NCI-H82 (cell line): ENCODE results near the gene MRPL19.
"Not testable (repeated sequence)": the region's sequence is repeated elsewhere in the genome, so short reads cannot be mapped to it uniquely, and the experiment has no call there.

Experiments
- DNase-seq: peaks from one replicate; lab custom pipeline; 2025; lab: John Stamatoyannopoulos, UW

The MRPL19 gene

DNA sequence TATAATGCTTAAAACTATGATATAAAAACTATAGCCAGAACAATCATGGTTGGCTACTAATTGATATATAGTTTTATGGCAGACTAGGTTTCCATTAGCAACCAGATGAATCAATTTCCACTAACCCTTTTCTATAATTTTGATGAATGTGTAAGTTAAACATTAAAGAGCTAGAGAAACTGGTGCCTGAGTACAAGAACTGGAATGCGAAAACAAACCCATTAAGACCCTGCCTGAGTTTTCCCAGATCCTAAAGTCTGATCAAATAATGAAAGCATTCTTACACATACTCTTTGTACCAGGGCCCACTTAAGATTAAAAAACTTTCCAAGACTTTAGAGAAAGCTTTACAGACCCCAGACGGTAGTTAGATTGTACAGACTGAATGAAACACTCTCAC lies 21.3 kb downstream of the MRPL19 start:
- no peak for DNase-seq

- DNase-seq, result peak; percentile 22
Measured at GRCh38 chr2:75675423-75675822, 28.8 kb downstream of the MRPL19 start.

DNA sequence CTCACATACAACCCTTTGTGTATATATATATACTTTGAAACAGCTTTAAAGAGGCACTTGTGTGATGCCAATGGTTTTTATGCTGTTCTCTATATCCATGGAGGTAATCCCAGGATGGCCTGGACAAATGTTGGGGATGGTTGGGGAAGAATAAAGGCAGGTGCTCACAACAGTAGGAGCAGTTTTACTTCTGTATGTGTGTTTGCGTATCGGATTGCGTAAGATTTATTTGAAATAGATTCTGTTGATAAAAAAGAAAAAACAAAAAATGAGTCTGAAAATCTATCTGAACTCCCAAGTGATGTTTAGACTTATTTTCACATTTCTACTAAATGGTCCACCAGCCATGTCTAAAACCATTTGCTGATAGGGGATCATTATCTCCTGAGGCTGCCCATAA lies 29.3 kb downstream of the MRPL19 start:
- DNase-seq, result no peak

DNA sequence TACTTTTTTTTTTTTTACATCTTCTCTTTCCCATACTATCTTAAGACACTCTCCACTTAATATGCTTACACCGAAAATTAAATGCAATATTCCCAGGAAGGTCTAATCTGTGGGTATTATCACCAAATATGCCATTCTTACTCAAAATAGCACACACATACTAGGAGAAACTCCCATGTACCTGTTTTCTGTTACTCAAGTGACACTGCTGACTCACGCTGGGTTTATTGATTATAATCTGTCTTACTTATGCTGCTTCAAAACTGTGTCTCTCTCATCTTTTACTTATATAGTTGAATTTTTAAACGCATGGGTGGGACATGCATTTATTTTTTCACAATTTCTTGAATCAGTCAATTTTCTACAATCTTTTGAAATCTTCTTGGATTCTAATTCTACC lies 29.9 kb downstream of the MRPL19 start:
- no peak for DNase-seq

DNA sequence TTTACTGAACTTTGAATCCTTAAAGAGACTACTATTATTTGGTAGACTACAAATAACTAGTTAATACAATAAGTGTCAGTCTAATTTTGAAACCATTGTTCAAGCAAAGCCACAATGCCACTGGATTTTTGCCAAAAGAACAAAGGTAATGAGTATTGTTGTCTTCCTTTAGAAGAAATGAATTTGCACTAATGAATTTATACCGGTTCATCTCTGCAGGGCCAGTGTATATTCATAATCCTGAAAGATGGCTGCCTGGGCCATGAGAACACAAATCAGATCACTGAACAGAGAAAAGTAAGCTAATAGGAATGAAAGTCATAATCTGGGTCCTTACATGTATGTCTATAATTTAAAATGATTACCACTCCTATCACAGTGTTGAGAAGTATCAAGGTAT lies 33.0 kb downstream of the MRPL19 start:
- DNase-seq, result no peak

DNA sequence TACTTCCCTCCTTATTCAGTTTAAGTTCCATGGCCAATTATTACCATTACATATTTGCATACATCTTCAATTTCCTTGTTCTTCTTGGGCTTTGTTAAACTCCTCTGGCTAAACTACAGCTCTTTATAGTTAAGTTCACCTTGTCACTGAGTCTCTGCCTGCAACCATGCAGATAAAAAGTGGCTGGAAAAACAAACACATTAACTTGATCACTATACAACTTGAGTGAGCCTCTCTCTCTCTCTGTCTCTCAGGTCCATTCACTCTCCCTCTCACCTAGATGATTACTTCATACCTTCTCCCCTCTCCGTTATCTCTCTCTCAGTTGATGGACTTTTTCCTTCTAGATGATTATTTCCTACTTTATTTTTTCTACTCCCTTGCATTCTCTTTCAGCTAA lies 33.8 kb downstream of the MRPL19 start:
- no peak for DNase-seq

GRCh38 chr2:75683430-75683829 lies 36.8 kb downstream of the MRPL19 start:
- DNase-seq, result not testable (repeated sequence)

- no peak for DNase-seq
Measured at GRCh38 chr2:75688196-75688595, 41.6 kb downstream of the MRPL19 start.

GRCh38 chr2:75698918-75699317 lies 52.3 kb downstream of the MRPL19 start:
- no peak for DNase-seq

DNA sequence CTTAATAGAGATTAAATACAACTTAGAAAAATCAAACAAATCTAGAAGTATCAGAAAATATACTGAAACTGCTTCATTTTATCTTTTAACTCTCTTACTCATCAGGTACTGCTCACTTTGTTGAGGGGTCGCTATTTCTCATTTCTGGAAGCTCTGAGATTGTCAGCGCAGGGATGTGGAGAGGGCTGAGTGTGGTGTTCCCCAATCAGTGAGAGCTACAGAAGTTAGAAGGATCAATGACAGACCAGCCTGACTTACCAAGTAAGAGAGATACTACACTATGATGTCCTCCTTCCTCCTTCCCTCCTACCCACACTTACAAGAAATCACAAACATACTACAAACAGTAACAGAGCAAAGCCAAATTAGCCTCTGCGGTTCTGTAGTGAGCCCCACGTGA lies 56.0 kb downstream of the MRPL19 start:
- no peak for DNase-seq

DNA sequence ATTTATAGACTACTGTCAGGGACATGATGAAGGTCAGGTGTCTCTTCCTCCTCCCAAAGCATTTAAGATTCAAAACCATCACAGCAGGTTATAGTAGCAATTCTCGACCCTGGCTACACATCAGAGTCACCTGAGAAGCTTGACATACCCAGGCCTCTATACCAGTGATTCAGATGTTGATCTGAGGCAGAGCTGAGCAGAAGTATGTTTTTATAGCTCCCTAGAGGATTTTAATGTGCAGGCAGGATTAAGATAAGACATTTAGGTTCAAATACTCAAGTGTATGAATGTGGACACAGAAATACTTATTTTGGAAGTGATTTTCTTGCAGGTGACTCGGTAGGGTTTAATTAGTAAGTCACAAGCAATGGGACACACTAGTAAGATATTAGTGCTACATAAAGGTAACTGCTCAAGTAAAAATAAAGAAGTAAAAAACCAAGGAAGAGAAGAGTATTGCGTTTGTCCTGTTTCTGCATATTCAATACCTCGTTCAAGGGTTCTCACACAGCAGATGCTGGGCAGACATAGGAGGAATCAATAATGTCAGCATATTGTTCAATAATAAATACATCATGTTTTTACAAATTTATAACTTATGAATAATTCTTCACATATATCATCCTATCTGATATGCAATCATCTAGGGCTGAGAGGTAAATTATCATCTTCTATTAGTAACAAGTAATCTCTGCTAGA lies 57.2 kb downstream of the MRPL19 start:
- DNase-seq, result peak; percentile 16

DNA sequence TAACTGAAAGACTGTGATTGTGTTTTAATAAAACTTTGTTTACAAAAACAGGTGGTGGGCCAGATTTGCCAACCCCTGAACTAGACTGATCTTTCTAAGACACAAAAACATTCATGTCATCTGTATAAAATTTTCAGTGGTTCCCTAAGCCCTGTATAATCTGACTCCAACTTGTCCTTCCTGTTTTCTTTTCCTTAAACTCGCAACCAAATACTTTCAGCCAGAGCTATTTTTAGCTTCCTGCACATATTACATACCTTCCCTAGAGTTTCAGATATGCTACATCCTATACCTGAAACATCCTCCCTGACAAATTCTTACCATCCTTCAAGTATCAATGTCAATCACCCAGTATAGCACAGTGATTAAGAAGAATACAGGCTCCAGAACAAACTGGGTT lies 59.3 kb downstream of the MRPL19 start:
- no peak for DNase-seq

DNA sequence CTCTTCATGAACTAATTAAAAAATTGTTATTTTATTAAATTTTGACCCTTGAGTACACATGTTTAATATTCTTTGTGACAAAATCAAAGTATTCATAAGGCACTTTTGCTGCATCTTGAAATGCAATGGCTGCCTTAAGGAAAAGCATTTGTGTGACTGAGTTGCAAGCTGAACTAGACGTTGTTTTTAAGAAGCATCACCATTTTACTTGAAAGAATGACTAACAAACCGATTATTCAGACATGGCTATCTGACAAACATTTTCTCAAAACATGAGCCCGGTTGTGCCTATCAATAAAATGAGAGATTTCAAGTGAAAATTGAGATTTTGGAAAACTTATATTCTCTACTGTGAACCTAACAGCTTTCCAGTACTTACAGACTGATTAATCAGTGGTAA lies 61.3 kb downstream of the MRPL19 start:
- DNase-seq, result no peak

- DNase-seq, result peak; percentile 29
Measured at GRCh38 chr2:75709297-75709696, 62.7 kb downstream of the MRPL19 start.

DNA sequence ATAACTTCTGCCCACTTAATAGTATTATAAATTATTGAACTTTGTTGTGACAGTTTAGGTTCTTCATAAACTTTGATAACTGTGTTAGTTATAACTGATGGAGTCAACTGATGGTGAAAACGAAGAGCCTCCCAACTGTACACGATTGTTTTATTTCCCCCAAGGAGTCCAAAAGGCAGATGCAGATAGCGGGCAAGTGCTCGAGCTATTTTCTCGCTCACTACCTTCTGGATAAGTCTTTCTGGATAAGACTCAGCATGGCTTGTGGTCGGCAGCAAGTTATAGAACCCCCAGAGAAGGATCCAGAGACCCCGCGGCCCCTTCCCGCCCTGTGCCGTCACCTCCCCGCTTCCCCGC lies 63.6 kb downstream of the MRPL19 start:
- DNase-seq, result no peak

GRCh38 chr2:75710577-75711253 lies 64.1 kb downstream of the MRPL19 start, which contains the start of gene GCFC2:
Gene GCFC2, minus strand, starts transcription at chr2:75710915. Its CDS starts 60 bp downstream, at chr2:75710855.
- DNase-seq, result peak; percentile 95

- not testable (repeated sequence) for DNase-seq
Measured at GRCh38 chr2:75711590-75711989, 65.0 kb downstream of the MRPL19 start.

GRCh38 chr2:75716406-75716805 lies 69.8 kb downstream of the MRPL19 start:
- DNase-seq, result no peak

GRCh38 chr2:75719616-75720015 lies 73.0 kb downstream of the MRPL19 start:
- no peak for DNase-seq

DNA sequence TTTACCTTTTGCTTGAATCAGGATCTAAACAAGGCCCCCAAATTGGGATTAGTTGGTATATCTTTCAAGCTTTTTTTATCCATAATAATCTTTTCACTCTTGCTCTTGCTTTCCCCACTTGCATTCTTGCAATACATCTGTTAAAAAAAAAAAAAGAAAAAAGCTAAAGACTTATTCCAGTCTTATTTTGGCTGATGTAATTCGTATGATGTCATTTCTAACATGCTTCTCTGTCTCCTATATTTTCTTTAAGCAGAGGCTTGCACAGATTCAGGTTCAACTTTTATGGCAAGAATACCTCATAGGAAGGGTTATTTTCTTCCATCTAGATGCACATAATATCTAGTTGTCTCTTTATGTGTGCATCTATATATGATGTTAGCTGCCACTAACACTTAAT lies 73.9 kb downstream of the MRPL19 start:
- DNase-seq, result no peak

DNA sequence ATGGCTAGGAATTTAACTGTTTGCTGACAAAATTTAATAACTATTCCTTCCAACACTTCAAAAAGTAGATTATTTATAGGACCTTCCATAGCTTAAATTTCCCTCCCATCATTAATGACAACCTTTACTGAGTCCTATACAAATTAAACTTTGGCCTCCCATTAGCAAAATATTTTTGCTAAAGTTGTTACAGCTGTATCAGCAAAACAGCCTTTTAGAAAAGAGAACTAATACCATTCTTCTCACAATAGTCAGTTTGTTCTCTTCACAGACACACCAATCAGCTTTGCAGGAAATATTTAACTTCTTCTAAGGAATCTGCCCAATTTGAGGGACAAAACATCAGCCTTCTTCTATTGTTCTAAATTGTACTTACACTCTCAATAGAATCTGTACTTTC lies 76.1 kb downstream of the MRPL19 start:
- DNase-seq, result no peak

GRCh38 chr2:75728614-75729419 lies 82.2 kb downstream of the MRPL19 start:
- no peak for DNase-seq

GRCh38 chr2:75729861-75730260 lies 83.3 kb downstream of the MRPL19 start:
- DNase-seq, result peak; percentile 35
